GM19099 (cell line): ENCODE data around the gene AHRR.

Experiments used
- POLR2A ChIP-seq: IDR thresholded peaks from 3 replicates; pipeline ENCODE4 v1.6.1; 2011; ENCODE audit warnings: low read depth; ENCODE audit not compliant: insufficient read length; ENCODE audit errors: extremely low read depth

Gene AHRR

GRCh38 chr5:444226-444625 is 122.7 kb downstream of the AHRR start:
- TF ChIP-seq POLR2A: no peak

GRCh38 chr5:445591-445990 is 124.1 kb downstream of the AHRR start:
- TF ChIP-seq POLR2A: no peak

GRCh38 chr5:446066-446882 is 124.8 kb downstream of the AHRR start:
- no peak for TF ChIP-seq POLR2A

- TF ChIP-seq POLR2A: no peak
Measured at GRCh38 chr5:446883-447263, 125.4 kb downstream of the AHRR start.

- no peak for TF ChIP-seq POLR2A
Measured at GRCh38 chr5:447501-447900, 126.0 kb downstream of the AHRR start.

GRCh38 chr5:448061-448765 is 126.7 kb downstream of the AHRR start:
- no peak for TF ChIP-seq POLR2A

- TF ChIP-seq POLR2A: no peak
Measured at GRCh38 chr5:448766-449090, 127.2 kb downstream of the AHRR start.

- no peak for TF ChIP-seq POLR2A
Measured at GRCh38 chr5:449151-449550, 127.6 kb downstream of the AHRR start.

GRCh38 chr5:451587-452458 is 130.3 kb downstream of the AHRR start:
- TF ChIP-seq POLR2A: no peak

GRCh38 chr5:452978-453710 is 131.6 kb downstream of the AHRR start:
- TF ChIP-seq POLR2A: no peak

GRCh38 chr5:453725-454481 is 132.4 kb downstream of the AHRR start:
- no peak for TF ChIP-seq POLR2A

GRCh38 chr5:454936-455335 is 133.4 kb downstream of the AHRR start:
- TF ChIP-seq POLR2A: no peak

- TF ChIP-seq POLR2A: no peak
Measured at GRCh38 chr5:455806-456205, 134.3 kb downstream of the AHRR start.
